Natural killer cell (primary cell): ENCODE data around the gene TMEM117. TPM values are rescaled to one million over a fixed set of nuclear protein-coding genes. Genes with fewer than 3 reads are reported as not detected.

ENCODE experiments used
- ATAC-seq, 3 donors: fragments of 150-1000 bp in 2 of 3; fragments of 200-7000 bp in 1 of 3; cut with Tn5 transposase; 1 replicate in 1 of 3; 2 replicates in 2 of 3; pipeline ENCODE4 v1.10.0; 2021; ENCODE audit warnings: mild to moderate bottlenecking in 2 of 3, moderate library complexity in 2 of 3
- DNase-seq, 2 donors: peaks; one replicate each; pipeline versions ENCODE4 v3.0.0 to v3.0.0-alpha.2; 2013 to 2021; ENCODE audit warnings: mixed read lengths in 1 of 2
- H3K27ac ChIP-seq: one replicate; pipeline ENCODE4 v1.5.1; 2013; ENCODE audit warnings: mild to moderate bottlenecking, low read length
- H3K27me3 ChIP-seq: one replicate; pipeline ENCODE4 v1.6.1; 2013; ENCODE audit warnings: low read length; ENCODE audit not compliant: control insufficient read depth, insufficient read depth
- H3K36me3 ChIP-seq: one replicate; pipeline ENCODE4 v1.6.1; 2013; ENCODE audit warnings: low read length; ENCODE audit not compliant: control insufficient read depth, insufficient read depth
- H3K4me1 ChIP-seq: one replicate; pipeline ENCODE4 v1.6.1; 2013; ENCODE audit warnings: low read length; ENCODE audit not compliant: control insufficient read depth, insufficient read depth
- H3K4me3 ChIP-seq: one replicate; pipeline ENCODE4 v1.5.1; 2013; ENCODE audit warnings: low read length
- H3K9me3 ChIP-seq: one replicate; pipeline ENCODE4 v1.6.1; 2013; ENCODE audit warnings: low read length; ENCODE audit not compliant: control insufficient read depth, insufficient read depth
- H3K27ac Mint-ChIP-seq, 2 donors: one replicate each; pipeline ENCODE4 v1.8.0; 2022; ENCODE audit warnings: mild to moderate bottlenecking in 2 of 2, mixed read lengths in 2 of 2, moderate library complexity in 1 of 2
- H3K27me3 Mint-ChIP-seq, 2 donors: one replicate each; pipeline ENCODE4 v1.8.0; 2022; ENCODE audit warnings: low read depth in 2 of 2, mixed read lengths in 2 of 2
- H3K36me3 Mint-ChIP-seq: one replicate; pipeline ENCODE4 v1.8.0; 2022; ENCODE audit warnings: mixed read lengths
- H3K4me1 Mint-ChIP-seq, 2 donors: one replicate each; pipeline ENCODE4 v1.8.0; 2022; ENCODE audit warnings: mixed read lengths in 2 of 2
- H3K4me3 Mint-ChIP-seq: one replicate; pipeline ENCODE4 v1.8.0; 2022; ENCODE audit warnings: mild to moderate bottlenecking, moderate library complexity, mixed read lengths
- H3K9me3 Mint-ChIP-seq, 2 donors: one replicate each; pipeline ENCODE4 v1.8.0; 2022; ENCODE audit warnings: mixed read lengths in 2 of 2
- CTCF ChIP-seq: fragments of 200-600 bp; IDR thresholded peaks from one replicate; pipeline ENCODE4 v1.8.0; 2022; ENCODE audit warnings: antibody characterized with exemption
- WGBS: methylation state at CpG from one replicate; pipeline ENCODE4 v1.1.7; 2013; ENCODE audit warnings: missing lambda C conversion rate; ENCODE audit not compliant: insufficient coverage; 5-methylcytosine and 5-hydroxymethylcytosine counted together
- intact Hi-C: fragments of 100-400 bp; cut with micrococcal nuclease; formaldehyde crosslinking; loops from one replicate; pipeline ENCODE4 v1.14.2; 2022
- total RNA-seq, 4 donors: library from RNA; stranded (reverse); fragments of 120-200 nt in 1 of 4; gene quantifications; one replicate each; pipeline versions ENCODE4 v1.2.3 to v1.2.4, GENCODE V29; 2013 to 2022

Gene TMEM117
- total RNA-seq, 3 donors from 2014 or later (not counting 1 experiment from before 2014, with no cell fraction given): 7.1 to 8.1 (median 7.9) TPM

DNA sequence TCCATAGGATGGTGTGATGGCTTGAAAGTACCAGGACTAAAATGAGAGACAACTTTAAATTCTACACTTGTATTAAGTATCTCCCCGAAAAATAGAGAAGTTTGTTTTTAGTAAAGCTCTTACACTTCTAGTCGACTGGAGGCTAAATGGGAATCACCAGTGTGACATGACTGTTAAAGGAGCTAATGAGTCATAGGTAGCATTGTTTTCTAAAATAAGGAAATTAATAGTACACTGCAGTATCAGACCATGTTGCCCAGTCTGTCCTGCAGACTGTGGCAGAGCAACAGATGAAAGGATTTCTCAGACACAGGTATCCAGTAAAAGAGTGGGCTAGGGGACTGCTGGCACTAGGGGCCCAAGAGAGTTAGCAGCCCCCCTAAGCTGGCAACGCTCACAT lies 140.1 kb downstream of the TMEM117 start:
- WGBS: 85% methylated on average over 3 of the region's 3 CpGs
- intact Hi-C loops: no loop called here
- no peak overlapping the region for H3K4me3 ChIP-seq
- Mint-ChIP-seq H3K36me3 (no peaks in the 10 kb centered on the region), H3K27me3 (no peaks in the 10 kb centered on the region), H3K4me1 (no peaks in the 10 kb centered on the region), H3K9me3 (no peaks in the 10 kb centered on the region), H3K27ac (no peak overlapping the region), H3K4me3 (no peak overlapping the region)
- no peak for TF ChIP-seq CTCF
- H3K27me3 ChIP-seq: no peaks in the 10 kb centered on the region
- ATAC-seq: no peak
- H3K36me3 ChIP-seq: no peaks in the 10 kb centered on the region
- H3K4me1 ChIP-seq: no peaks in the 10 kb centered on the region
- DNase-seq: no peak
- no peak overlapping the region for H3K27ac ChIP-seq
- H3K9me3 ChIP-seq: no peaks in the 10 kb centered on the region

DNA sequence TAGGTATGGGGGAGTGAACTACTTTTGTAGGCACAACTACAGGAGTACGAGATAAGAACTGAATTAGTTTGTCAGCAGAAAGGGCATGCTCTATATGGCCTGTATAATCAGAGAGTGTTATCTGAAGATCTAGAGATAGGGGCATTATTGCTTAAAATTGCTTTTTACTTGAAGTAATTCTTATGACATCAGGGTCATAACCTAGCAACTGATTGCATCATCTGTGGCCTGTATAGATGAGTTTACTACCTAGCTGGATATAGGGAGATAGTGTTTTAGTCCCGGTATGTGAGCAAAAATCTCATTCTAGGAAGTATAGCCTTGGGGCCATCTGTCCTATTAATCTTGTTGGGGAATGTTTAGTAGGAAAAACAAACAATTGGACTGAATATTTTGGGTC lies 142.7 kb downstream of the TMEM117 start:
- DNase-seq: no peak
- H3K27ac Mint-ChIP-seq: no peak overlapping the region
- no peaks in the 10 kb centered on the region for H3K36me3 Mint-ChIP-seq
- Histone ChIP-seq H3K36me3 (no peaks in the 10 kb centered on the region), H3K27me3 (no peaks in the 10 kb centered on the region), H3K27ac (no peak overlapping the region), H3K4me1 (no peaks in the 10 kb centered on the region), H3K4me3 (no peak overlapping the region), H3K9me3 (no peaks in the 10 kb centered on the region)
- intact Hi-C loops: no loop called here
- TF ChIP-seq CTCF: no peak
- no peak overlapping the region for H3K4me3 Mint-ChIP-seq
- H3K27me3 Mint-ChIP-seq: no peaks in the 10 kb centered on the region
- WGBS: 94% methylated on average over 2 of the region's 2 CpGs
- ATAC-seq: no peak
- H3K4me1 Mint-ChIP-seq: no peaks in the 10 kb centered on the region
- H3K9me3 Mint-ChIP-seq: no peaks in the 10 kb centered on the region

GRCh38 chr12:43979450-43979849 lies 143.6 kb downstream of the TMEM117 start:
- no peaks in the 10 kb centered on the region for H3K4me1 ChIP-seq
- no peaks in the 10 kb centered on the region for H3K36me3 Mint-ChIP-seq
- no peak overlapping the region for H3K4me3 ChIP-seq
- H3K27ac ChIP-seq: no peak overlapping the region
- intact Hi-C loops: no loop called here
- no peak overlapping the region for H3K27ac Mint-ChIP-seq
- no peak overlapping the region for H3K4me3 Mint-ChIP-seq
- DNase-seq: no peak
- no peak for TF ChIP-seq CTCF
- ATAC-seq: no peak
- no peaks in the 10 kb centered on the region for H3K9me3 ChIP-seq
- H3K27me3 Mint-ChIP-seq: no peaks in the 10 kb centered on the region
- H3K4me1 Mint-ChIP-seq: no peaks in the 10 kb centered on the region
- no peaks in the 10 kb centered on the region for H3K27me3 ChIP-seq
- WGBS: 85% methylated on average over 2 of the region's 3 CpGs
- H3K36me3 ChIP-seq: no peaks in the 10 kb centered on the region
- H3K9me3 Mint-ChIP-seq: no peaks in the 10 kb centered on the region

DNA sequence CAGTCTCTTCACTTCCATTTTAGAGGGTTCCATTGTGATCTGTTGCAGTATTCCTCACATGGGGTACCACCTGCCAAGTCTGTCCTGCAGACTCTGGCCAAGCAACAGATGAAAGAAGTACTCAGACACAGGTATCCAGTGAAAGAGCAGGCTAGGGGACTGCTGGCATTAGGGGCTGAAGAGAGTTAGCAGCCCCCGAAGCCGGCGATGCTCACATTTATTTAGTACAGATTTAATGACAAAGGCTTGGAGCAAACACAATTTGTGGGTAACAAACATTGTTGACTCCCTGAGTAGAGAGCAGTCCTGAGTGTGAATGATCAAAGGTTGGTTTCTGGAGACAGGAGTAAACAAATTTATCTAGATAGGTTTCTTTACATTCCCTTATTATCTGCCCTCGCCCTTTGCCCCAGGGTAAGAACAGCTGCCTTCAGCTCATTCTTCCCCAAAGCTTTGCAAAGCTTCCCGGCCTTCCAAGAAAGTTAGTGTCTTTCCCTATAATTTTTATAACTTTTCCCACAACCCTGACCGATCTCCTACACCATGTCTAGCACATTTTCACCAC lies 144.8 kb downstream of the TMEM117 start:
- Histone ChIP-seq H3K27ac (no peak overlapping the region), H3K4me3 (no peak overlapping the region), H3K9me3 (no peaks in the 10 kb centered on the region), H3K4me1 (no peaks in the 10 kb centered on the region), H3K36me3 (no peaks in the 10 kb centered on the region), H3K27me3 (no peaks in the 10 kb centered on the region)
- Mint-ChIP-seq H3K27ac (no peak overlapping the region), H3K27me3 (no peaks in the 10 kb centered on the region), H3K4me3 (no peak overlapping the region), H3K4me1 (no peaks in the 10 kb centered on the region), H3K36me3 (no peaks in the 10 kb centered on the region), H3K9me3 (no peaks in the 10 kb centered on the region)
- DNase-seq (no peak), ATAC-seq (no peak)
- intact Hi-C loops: no loop called here
- 93% methylated on average over 6 of the region's 6 CpGs for whole genome bisulfite sequencing
- TF ChIP-seq CTCF: no peak
